Mesodermal cell (in vitro differentiated cells): ENCODE results near the gene UGT2B15.
"Not testable (repeated sequence)": the region's sequence is repeated elsewhere in the genome, so short reads cannot be mapped to it uniquely, and the experiment has no call there.

Experiments used
- H3K27ac ChIP-seq: 2 replicates; pipeline ENCODE4 v1.7.0; 2013; ENCODE audit warnings: mild to moderate bottlenecking, low read depth, low read length, moderate library complexity; ENCODE audit not compliant: severe bottlenecking
- H3K36me3 ChIP-seq: 2 replicates; pipeline ENCODE4 v1.7.1; 2013; ENCODE audit warnings: mild to moderate bottlenecking, low read length, moderate library complexity; ENCODE audit not compliant: control insufficient read depth, insufficient read depth
- H3K4me1 ChIP-seq: one replicate; pipeline ENCODE4 v1.7.1; 2013; ENCODE audit warnings: mild to moderate bottlenecking, low read length; ENCODE audit not compliant: insufficient read depth, control insufficient read depth, poor library complexity, severe bottlenecking
- H3K4me3 ChIP-seq: 2 replicates; pipeline ENCODE4 v1.7.0; 2013; ENCODE audit warnings: low read length, control low read depth, mild to moderate bottlenecking; ENCODE audit not compliant: insufficient read depth, poor library complexity, severe bottlenecking; ENCODE audit errors: extremely low read depth
- H3K9me3 ChIP-seq: 2 replicates; pipeline ENCODE4 v1.7.1; 2013; ENCODE audit warnings: mild to moderate bottlenecking, low read length, moderate library complexity; ENCODE audit not compliant: control insufficient read depth
- WGBS, 2 experiments: methylation state at CpG; one replicate each; pipeline ENCODE4 v1.1.5; 2013; ENCODE audit warnings: missing lambda C conversion rate in 2 of 2; ENCODE audit not compliant: insufficient coverage in 2 of 2; 5-methylcytosine and 5-hydroxymethylcytosine counted together

UGT2B15 gene

GRCh38 chr4:68683034-68683433 lies 12.6 kb upstream of the UGT2B15 start:
- Histone ChIP-seq H3K36me3 (no peaks in the 10 kb centered on the region), H3K4me1 (no peaks in the 10 kb centered on the region), H3K9me3 (no peaks in the 10 kb centered on the region), H3K4me3 (no peak overlapping the region), H3K27ac (no peak overlapping the region)
- WGBS, 2 experiments, result 92 to 96% methylated on average over 3 to 4 of the region's 5 CpGs

DNA sequence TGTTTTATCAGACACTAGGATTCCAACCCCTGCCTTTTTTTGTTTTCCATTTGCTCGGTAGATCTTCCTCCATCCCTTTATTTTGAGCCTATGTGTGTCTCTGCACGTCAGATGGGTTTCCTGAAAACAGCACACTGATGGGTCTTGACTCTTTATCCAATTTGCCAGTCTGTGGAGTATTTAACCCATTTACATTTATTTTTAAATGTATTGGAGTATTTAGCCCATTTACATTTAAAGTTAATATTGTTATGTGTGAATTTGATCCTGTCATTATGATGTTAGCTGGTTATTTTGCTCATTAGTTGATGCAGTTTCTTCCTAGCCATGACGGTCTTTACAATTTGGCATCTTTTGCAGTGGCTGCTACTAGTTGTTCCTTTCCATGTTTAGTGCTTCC lies 10.8 kb upstream of the UGT2B15 start:
- not testable (repeated sequence) for H3K36me3 ChIP-seq, H3K4me1 ChIP-seq, H3K27ac ChIP-seq, H3K4me3 ChIP-seq, H3K9me3 ChIP-seq
- WGBS, 2 experiments, result 78 to 92% methylated on average over 2 to 3 of the region's 3 CpGs

DNA sequence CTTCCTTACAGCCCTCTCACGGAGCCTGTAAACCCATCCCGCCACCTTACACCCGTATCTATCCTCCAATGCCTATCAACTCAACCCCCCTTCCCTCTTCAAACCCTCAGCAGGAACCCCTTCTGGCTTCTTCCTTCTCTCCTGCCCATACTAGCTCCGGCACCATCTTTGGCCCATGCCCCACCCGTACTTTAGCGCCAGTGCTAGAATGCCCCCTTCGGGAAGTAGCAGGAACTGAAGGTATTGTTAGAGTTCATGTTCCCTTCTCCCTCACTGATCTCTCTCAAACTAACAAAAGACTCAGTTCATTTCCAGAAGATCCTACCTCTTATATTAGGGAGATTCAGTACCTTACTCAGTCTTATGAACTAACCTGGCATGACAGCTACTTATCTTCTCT lies 2.7 kb upstream of the UGT2B15 start:
- H3K4me3 ChIP-seq, result no peak overlapping the region
- H3K27ac ChIP-seq, result no peak overlapping the region
- H3K4me1 ChIP-seq, result no peaks in the 10 kb centered on the region
- no peaks in the 10 kb centered on the region for H3K36me3 ChIP-seq
- 97 to 100% methylated on average over 4 to 5 of the region's 7 CpGs for WGBS, 2 experiments
- no peaks in the 10 kb centered on the region for H3K9me3 ChIP-seq

DNA sequence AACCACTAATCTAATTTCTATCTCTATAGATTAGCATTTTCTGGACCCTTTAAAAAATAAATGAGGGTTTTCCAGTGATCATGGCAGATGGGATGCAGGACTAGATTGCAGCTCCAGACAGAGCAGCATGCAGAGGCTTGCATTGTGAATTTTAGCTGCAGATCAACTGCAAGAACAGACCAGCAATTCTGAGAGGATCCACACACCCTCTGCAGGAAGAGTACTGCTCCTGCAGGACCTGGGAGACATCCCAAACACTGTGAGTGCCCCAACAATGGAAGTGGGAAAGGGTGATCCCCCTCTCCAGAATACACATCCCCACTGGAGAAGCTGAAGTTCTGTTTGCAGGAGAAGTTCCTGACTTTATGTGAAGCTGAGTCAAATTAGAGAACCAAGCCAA lies 765 bp upstream of the UGT2B15 start:
- H3K27ac ChIP-seq, H3K36me3 ChIP-seq, H3K4me3 ChIP-seq, H3K4me1 ChIP-seq, H3K9me3 ChIP-seq: not testable (repeated sequence)

GRCh38 chr4:68668537-68669163 lies 1.8 kb downstream of the UGT2B15 start:
- not testable (repeated sequence) for H3K36me3 ChIP-seq, H3K9me3 ChIP-seq, H3K27ac ChIP-seq, H3K4me1 ChIP-seq, H3K4me3 ChIP-seq

- not testable (repeated sequence) for H3K36me3 ChIP-seq, H3K27ac ChIP-seq, H3K4me1 ChIP-seq, H3K4me3 ChIP-seq, H3K9me3 ChIP-seq
Measured at GRCh38 chr4:68667551-68667950, 2.9 kb downstream of the UGT2B15 start.

GRCh38 chr4:68664721-68665120 lies 5.7 kb downstream of the UGT2B15 start:
- H3K4me3 ChIP-seq, H3K36me3 ChIP-seq, H3K9me3 ChIP-seq, H3K27ac ChIP-seq, H3K4me1 ChIP-seq: not testable (repeated sequence)
- 92 to 100% methylated on average over 2 of the region's 3 CpGs for WGBS, 2 experiments

DNA sequence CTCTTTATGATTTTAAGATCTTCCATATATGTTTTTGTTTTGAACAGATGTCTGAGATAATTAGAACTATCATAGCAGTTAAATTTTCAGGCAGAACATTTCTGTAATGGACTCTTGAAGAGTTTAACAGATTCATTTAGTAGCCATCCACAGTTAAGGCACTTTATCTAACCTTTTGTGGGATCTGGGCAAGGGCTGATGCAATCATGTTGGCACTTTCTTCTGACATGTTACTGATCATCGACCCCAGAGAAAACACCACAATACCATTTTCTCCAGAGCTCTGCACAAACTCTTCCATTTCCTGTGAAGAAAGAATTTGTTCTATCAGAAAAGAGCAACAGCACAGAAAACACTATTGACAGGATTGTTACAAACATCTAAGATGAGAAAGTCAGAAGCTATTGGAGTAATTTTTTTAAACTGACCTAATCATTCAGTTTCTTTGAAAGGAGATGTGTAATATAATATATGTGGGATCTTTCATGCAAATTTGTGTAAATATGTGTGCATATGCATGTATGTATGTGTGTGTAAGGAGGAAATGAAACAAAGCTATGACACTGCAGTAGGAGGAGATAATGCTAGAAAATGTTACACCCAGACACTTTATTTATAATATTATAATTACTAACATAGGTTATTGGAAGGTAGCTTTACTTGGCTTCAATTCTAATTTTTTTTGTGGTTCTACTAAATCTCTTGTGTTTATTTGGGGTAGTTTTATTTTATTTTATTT lies 7.4 kb downstream of the UGT2B15 start:
- H3K9me3 ChIP-seq, H3K4me1 ChIP-seq, H3K4me3 ChIP-seq, H3K36me3 ChIP-seq, H3K27ac ChIP-seq: not testable (repeated sequence)
- no CpG with 5 or more reads among the region's 1 CpG for WGBS, 2 experiments

DNA sequence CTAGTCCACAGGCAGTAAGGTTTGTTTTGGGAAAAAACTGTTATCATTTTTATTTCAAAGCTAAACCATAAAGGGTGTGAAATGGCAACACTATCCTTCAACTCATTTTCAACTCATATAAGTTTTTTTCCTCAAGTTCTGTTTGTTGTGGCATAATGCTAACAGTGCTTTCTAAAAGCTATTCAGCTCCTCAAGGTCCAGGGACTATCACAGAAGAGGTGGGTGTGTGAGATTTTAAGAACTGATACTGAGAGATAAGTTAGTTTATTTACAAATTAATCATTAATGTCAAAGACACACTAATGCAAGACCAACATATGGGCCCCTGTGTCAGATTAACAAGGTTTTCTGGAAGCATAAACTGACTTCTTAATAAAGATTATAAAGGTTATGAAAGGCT lies 11.8 kb downstream of the UGT2B15 start:
- Histone ChIP-seq H3K36me3 (no peaks in the 10 kb centered on the region), H3K4me1 (no peaks in the 10 kb centered on the region), H3K4me3 (no peak overlapping the region), H3K27ac (no peak overlapping the region), H3K9me3 (no peaks in the 10 kb centered on the region)

DNA sequence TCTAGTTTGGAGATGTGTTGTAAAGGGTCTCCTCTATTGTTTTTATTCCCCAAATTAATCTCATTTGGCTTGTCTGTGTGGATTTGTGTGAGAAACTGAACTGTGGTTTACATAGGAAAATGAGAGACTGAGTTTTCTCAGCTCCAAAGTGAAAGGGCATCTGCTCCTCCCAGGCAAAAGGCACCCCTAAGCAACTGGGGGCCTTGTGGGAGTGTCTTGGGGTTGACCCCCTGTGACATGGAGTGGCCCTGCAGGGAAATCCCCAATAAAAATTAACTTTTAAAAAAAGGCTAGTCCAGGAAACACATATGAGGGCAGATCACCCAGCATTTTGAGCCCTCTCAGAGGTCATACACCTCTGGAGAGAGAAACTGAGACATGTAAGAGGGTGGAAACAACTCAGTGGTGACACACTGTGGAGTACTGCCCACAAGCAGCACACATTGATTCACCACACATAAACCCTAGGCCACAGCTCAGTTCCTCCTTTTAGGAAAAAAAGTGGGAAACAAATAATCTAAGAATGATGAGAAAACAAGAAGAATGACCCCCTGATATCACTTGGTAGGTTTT lies 13.3 kb downstream of the UGT2B15 start:
- H3K9me3 ChIP-seq, H3K4me3 ChIP-seq, H3K36me3 ChIP-seq, H3K27ac ChIP-seq, H3K4me1 ChIP-seq: not testable (repeated sequence)

- H3K9me3 ChIP-seq, H3K27ac ChIP-seq, H3K4me1 ChIP-seq, H3K4me3 ChIP-seq, H3K36me3 ChIP-seq: not testable (repeated sequence)
- 40 to 100% methylated on average over 1 of the region's 2 CpGs for WGBS, 2 experiments
Measured at GRCh38 chr4:68656445-68656973, 13.9 kb downstream of the UGT2B15 start.
